SK-MEL-5 (cell line): ENCODE measurements around the gene VPS9D1. TPM values are rescaled to one million over a fixed set of nuclear protein-coding genes. Genes with fewer than 3 reads are reported as not detected.
"Not testable (repeated sequence)": the region's sequence is repeated elsewhere in the genome, so short reads cannot be mapped to it uniquely, and the experiment has no call there.

ENCODE experiments used
- DNase-seq: peaks from one replicate; pipeline ENCODE4 v3.0.0-alpha.2; 2016; ENCODE audit warnings: low read depth, low spot score
- in situ Hi-C: cut with HindIII; loops from 2 replicates; pipeline ENCODE4 v1.10.0; 2016; ENCODE audit warnings: low sequenced_read_pairs, high pct_unique_total_duplicates, low pct_unique_long_range_greater_than_20kb
- total RNA-seq: library from RNA; depleted of rRNA; stranded (reverse); fragments of >200 nt; shearing (Covaris generic); gene quantifications from 2 replicates; pipeline ENCODE4 v1.2.3, GENCODE V29; 2014

VPS9D1 gene
- total RNA-seq, 1 experiment from 2014 or later = 4.2 TPM

DNA sequence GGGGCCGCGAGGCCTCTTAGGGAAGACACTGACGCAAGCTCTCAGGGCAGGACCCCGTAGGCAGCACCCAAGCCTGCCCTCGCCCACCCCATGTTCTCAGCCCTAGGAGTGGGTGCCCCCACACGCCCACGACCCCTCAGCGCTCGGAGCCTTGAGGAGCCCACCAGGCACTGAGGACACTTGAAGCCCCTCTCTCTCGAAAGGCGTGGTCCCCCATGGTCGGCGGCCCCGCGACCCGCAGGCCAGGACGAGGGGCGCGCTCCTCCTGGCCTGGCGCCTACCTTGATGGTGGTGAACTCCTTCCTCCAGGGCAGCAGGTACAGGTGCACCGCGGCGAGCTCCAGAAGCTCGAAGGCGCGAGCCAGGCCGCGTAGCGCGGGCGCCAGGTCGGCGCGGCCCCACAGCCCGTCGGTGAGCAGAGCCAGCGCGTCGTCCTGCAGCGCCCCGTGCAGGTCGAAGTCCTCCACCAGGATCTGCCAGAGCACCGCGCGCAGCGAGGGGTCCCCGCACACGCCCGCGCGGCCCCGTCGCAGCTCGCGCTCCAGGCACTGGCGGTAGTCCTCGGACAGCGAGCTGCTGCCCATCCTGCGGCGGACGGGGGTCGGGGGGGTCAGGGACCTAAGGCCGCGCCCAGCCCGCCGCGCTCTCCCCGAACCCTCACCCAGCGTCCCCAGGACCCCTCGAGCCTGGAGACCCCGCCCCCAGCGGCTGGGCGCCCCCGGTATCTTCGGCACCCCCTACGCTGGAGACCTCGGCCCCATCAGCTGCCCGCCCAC lies 19.9 kb downstream of the VPS9D1 start:
- in situ Hi-C loops = no loop called here
- no peak for DNase-seq

- in situ Hi-C loops = no loop called here
- peak; percentile 97 for DNase-seq
Observed at GRCh38 chr16:89700100-89700648, 20.5 kb downstream of the VPS9D1 start.

DNA sequence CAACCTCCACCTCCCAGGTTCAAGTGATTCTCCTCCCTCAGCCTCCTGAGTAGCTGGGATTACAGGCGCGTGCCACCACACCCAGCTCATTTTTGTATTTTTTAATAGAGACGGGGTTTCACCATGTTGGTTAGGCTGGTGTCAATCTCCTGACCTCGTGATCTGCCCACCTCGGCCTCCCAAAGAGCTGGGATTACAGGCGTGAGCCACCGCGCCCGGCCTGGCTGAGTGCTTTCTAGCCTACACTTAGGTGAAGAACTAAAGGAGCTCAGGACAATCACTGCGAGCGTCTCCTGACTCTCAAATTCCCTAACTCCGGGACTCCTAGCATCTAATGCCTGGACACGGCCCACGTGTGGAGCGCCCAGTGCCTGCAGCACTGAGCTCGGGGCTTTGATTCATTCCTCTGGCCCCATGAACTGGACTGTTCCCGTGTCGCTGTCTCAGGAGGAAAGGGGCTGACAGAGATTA lies 21.0 kb downstream of the VPS9D1 start:
- DNase-seq, in situ Hi-C loops: not testable (repeated sequence)

DNA sequence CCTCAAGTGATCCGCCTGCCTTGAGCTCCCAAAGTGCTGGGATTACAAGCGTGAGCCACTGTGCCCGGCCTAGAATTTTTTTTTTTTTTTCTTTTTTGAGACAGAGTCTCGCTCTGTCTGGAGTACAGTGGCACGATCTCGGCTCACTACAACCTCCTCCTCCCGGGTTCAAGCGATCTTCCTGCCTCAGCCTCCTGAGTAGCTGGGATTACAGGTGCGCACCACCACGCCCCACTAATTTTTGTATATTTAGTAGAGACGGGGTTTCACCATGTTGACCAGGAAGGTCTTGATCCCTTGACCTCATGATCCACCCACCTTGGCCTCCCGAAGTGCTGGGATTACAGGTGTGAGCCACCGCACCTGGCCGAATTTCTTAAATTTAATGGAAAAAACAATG lies 22.0 kb downstream of the VPS9D1 start:
- in situ Hi-C loops, DNase-seq: not testable (repeated sequence)

- DNase-seq = no peak
- in situ Hi-C loops = no loop called here
Observed at GRCh38 chr16:89697616-89698331, 22.9 kb downstream of the VPS9D1 start.

- no peak for DNase-seq
- in situ Hi-C loops = no loop called here
Observed at GRCh38 chr16:89697161-89697615, 23.5 kb downstream of the VPS9D1 start.

DNA sequence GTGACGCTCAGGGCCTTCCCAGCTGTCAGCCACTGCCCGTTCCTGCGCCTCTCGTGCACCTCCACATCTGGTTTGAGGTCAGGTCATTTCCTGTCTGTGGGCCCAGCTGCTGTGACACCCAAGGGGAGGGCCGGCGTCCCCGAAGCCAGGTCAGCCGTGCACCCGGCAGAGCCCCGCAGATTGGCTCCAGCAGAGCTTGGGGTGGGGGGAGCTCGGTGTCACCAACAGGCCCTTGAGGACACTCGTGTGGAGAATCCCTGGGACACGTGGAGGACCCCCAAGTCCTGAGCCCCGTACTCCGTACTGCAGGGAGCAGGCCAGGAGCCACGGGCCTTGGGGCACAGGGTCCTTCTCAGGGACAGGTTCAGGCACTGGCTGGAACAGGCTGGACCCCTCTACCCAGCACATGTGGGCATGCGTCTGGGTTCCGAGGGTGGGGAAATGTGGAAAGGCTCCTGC lies 24.0 kb downstream of the VPS9D1 start:
- in situ Hi-C loops = no loop called here
- no peak for DNase-seq

DNA sequence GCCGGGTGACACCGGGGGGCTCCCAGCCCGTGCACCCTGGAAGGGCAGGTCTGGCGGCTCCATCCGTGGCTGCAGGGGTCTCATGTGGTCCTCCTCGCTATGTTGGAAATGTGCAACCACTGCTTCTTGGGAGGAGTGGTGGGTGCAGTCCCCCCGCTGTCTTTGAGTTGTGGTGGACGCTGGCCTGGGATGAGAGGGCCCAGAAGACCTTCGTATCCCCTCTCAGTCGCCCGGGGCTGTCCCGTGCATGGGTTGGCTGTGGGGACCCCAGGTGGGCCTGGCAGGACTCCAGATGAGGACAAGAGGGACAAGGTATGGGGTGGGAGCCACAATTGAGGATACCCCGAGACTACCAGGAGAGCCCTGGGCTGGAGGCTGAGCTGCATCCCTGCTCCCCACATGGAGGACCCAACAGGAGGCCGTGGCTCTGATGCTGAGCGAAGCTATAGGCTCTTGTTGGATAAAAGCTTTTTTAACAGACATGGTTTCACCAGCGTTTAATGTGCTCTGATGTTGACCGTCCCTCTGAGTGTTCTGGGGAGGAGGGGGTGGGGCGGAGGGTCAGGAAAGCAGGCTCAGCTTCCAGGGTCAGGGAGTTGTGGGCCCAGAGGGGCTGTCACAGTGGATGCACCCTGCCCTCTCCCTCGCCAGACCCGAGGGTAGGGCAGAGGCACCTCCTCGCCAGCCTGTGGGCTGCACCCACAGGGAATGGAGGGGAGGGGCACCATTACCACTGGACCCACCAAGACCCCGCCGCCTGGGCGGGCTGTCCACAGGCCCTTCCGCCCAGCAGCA lies 24.6 kb downstream of the VPS9D1 start:
- no peak for DNase-seq
- in situ Hi-C loops = no loop called here

DNA sequence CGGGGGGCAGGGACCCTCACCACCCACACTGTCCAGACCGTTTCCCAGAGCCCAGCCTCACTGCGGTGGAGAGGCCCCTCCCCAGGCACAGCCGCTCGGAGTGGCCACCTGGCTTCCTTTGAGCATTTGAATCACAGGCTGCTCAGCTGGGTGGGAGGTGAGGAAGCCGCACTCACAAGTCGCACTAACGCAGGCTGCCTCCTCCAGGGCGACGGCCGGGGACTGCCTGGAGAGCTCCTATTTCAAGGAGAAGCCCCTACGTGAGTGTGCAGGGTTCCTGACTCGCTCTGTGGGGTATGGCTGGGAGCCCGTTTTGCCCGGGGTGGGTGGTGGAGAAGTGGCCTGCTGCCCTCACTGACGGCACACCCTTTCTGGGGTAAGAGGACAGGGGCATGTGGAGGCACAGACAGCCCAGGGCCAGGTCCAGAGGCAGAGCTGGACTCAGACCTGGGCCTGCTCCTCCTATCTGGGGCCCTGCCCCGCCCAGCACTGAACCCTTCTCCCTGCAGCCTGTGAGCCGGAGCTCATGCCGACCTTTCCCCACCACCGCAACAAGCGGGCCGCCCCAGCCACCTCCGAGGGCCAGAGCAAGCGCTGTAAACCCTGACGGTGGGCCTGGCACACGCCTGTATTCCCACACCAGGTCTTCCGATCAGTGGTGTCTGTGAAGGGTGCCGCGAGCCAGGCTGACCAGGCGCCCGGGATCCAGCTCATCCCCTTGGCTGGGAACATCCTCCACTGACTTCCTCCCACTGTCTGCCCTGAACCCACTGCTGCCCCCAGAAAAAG lies 25.4 kb downstream of the VPS9D1 start:
- in situ Hi-C loops = no loop called here
- DNase-seq = no peak

- DNase-seq, in situ Hi-C loops: not testable (repeated sequence)
Observed at GRCh38 chr16:89694784-89695085, 26.0 kb downstream of the VPS9D1 start.

DNA sequence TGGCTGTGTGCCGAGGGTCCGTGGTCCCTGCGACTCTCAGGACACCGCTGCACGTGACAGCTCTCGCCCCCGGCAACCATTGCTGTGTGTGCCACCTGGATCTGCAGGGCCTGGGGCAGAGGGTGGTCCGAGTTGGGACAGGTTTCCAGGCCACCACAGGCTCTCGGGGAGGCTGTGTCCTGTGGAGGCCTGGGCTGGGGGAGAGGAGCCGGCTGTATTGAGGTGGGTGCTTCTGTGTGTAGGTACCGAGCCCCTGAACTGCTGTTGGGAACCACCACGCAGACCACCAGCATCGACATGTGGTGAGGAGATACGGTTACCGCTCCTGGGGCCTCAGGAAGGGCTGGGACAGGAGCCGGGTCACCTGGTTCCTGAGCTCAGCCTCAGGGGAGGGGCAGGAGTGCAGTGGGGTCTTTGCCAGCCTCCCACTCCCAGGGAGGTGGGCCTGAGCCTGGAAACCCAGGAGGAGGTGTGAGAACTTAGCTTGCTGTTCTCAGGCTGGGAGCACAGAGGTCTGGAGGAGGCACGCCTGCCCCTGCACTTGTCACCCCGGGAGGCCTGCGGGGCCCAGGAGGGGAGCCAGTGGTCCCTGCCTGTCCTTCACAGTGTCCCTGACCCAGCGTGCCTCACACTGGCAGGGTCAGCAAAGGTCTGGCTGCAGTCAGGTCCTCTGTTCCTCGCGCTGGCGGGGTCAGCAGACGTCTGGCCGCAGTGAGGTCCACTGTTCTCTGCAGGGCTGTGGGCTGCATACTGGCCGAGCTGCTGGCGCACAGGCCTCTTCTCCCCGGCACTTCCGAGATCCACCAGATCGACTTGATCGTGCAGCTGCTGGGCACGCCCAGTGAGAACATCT lies 26.5 kb downstream of the VPS9D1 start:
- in situ Hi-C loops = no loop called here
- DNase-seq = no peak

- DNase-seq = no peak
- in situ Hi-C loops = no loop called here
Observed at GRCh38 chr16:89693289-89693731, 27.4 kb downstream of the VPS9D1 start.

DNA sequence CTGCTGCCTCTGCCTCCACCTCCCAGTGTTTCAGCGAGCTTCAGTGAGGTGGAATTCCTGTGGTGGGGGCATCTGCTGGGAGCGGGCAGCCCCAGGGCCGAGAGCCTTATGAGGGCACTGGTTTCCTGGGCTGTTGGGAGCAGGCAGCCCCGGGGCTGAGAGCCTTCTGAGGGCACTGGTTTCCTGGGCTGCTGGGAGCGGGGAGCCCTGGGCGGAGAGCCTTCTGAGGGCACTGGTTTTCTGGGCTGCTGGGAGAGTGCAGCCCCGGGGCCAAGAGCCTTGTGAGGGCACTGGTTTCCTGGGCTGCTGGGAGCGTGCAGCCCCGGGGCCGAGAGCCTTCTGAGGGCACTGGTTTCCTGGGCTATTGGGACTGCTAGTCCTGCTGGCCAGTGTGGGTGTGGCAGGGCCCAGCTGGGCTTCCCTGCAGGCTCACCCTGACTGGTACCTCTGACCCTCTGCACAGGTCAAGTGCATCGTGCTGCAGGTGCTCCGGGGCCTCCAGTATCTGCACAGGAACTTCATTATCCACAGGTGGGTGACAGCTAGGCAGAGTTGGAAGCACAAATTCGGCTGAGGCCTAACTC lies 28.6 kb downstream of the VPS9D1 start:
- DNase-seq = no peak
- in situ Hi-C loops = no loop called here

DNA sequence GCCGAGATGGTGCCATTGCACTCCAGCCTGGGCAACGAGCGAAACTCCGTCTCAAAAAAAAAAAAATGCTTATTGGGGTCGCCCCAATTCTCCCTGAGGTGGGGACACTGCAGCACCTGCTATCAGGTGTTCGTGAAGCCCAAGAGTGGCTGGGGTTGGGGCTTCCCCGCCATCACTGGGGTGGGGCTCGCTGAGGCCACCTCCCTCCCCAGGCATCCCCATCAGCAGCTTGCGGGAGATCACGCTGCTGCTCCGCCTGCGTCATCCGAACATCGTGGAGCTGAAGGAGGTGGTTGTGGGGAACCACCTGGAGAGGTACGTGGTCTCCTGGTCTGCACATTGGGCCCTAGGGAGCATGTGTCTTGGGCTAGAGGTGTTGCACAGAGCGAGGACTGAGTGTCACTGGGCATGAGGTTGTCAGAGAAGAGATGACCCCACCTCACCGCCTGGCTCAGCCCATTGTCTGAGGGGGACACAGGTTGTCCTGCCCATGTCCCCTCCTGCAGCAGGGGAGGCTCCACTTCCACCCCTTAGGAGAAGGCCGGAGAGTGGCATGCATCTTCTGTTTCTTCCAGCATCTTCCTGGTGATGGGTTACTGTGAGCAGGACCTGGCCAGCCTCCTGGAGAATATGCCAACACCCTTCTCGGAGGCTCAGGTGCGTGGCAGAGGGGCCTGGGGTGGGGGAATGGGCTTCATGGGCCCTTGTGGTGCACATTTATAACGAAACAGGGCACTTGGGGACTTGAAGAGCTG lies 29.3 kb downstream of the VPS9D1 start:
- no peak for DNase-seq
- in situ Hi-C loops = no loop called here

DNA sequence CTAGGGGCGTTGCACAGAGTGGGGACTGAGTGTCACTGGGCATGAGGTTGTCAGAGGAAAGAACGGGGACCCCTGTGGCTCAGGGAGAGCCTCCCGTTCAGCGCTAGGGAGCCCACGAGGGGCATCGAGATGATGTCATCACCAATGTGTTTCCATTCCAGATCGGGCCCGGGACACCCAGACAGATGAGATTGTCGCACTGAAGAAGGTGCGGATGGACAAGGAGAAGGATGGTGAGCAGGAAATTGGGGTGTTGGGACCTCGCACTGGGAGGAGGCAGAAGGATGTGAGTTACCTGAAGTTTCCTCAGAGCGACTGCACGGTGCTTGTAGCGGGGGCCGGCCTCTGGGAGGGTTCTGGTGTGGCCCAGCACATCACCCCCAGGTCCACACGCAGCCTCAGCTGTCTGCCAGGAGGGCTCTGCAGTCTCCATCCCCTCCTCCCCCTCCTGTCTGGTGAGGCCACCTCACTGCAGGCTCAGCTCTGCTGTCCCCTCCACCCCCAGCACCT lies 30.3 kb downstream of the VPS9D1 start:
- in situ Hi-C loops = no loop called here
- no peak for DNase-seq
